Hematopoietic multipotent progenitor cell treated with erythropoietin and hydrocortisone succinate and interleukin-3 and kit ligand, for 15 days (in vitro differentiated cells): ENCODE measurements around the gene GRIA4.

Experiments used
- DNase-seq: peaks from one replicate; pipeline ENCODE4 v3.0.0-alpha.2; 2015; ENCODE audit warnings: low spot score

Gene GRIA4

DNA sequence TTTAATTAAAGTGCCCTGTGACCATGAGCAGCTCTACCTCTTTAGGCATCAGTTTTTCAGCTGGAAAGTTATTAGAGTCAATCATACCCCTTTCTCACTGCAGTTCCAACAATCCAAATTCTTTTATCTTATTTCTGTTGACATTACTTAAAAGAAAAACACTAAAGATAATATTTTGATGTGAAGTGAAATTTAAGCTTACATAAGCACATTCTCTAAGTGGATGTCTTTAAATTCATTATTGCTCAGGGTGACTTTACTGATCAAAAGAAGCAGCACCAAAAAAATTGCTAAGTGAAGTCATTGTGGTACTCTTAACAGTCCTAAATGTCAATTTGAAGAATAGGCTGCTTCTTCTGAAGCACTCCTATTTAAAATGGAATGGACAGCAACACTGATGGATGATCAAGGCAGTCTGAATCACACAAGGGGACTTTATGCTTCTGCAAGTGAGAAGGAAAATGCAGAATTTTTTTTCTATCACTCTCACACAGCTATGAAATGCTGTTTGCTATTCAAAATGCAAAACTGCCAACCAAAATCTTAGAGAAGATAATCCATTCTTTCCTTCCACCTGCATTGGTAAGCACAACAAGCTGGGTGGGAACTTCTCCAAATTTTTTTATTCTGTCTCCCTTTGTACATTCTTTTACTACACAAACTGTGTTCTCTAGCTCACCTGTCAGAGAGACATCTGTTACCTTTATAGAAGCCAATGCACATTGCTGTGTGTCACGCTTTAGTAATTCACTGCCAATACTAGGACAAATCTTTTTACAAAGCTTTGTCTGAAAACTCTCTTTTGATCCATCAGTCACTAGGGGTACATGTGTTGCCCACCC is 179.9 kb downstream of the GRIA4 start:
- no peak for DNase-seq

- DNase-seq: no peak
Measured at GRCh38 chr11:105790840-105791239, 181.0 kb downstream of the GRIA4 start.

- no peak for DNase-seq
Measured at GRCh38 chr11:105793092-105793491, 183.2 kb downstream of the GRIA4 start.

DNA sequence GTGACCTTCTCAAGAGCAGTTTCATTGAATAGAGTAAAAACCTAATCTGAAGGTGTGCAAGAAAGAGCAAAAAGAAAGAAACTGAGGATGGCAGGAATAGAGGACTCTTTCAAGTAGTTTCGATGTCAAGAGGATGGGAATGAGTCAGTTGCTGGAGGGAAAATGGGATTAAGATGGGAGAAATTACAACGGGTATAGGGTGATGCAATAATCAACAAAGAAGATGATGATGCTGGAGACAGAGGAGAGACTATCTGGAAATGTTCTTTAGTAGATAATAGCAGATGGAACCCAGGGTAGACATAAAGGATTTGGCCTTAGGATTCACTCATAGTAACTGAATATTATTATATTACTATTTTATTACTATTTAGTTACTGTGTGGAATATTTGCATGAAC is 189.4 kb downstream of the GRIA4 start:
- DNase-seq: no peak

GRCh38 chr11:105799728-105800462 is 190.0 kb downstream of the GRIA4 start:
- no peak for DNase-seq

- DNase-seq: no peak
Measured at GRCh38 chr11:105802390-105802789, 192.5 kb downstream of the GRIA4 start.

DNA sequence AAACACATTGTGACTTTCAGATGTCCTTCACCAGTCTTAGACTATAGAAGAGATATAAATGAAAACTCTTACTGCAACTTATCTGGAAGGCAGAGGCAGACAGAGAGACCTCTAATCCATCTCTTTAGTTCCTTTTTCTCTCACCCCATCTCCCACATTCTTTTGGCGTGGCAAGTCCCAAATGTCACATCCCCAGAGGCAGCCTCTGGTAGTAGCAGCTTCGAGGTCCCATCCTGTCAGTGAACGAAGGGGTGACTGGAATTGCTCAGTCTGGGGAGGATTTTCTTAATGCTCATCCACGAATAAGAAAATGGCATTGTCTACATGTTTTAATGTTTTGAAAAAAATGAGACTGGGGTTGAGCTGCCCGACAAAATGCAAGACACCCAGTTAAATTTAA is 201.4 kb downstream of the GRIA4 start:
- no peak for DNase-seq

DNA sequence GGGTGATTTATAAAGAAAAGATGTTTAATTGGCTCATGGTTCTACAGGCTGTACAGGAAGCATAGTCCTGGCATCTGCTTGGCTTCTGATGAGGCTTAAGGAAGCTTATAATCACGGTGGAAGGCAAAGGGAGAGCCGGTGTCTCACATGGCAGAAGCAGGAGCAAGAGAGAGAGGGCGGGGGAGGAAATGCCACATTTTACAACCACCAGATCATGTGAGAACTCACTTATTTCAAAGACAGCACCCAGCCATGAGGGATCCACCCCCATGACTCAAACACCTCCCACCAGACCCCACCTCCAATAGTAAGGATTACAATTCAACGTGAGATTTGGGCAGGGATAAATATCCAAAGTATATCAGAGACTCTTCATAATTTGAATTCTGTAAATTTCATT is 211.5 kb downstream of the GRIA4 start:
- no peak for DNase-seq

DNA sequence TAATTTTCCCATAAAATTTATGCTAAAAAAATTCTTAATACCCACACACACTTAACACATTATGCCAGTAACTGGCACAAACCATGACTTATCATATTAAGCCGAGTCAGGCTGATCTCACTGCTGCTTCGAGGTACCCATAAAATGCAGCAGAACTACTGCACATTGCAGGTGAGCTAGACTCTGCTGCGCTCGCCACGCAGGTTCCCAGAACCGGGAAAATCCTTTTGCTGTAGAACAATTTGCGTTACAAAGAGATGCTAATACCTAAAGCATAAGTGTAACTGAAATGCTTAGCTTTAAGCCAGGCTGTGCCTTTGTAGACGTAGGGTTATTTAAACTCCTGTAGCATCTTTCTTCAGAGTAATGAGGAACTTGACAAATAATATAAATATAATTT is 211.9 kb downstream of the GRIA4 start:
- no peak for DNase-seq

- DNase-seq: no peak
Measured at GRCh38 chr11:105823495-105824033, 213.7 kb downstream of the GRIA4 start.

- DNase-seq: no peak
Measured at GRCh38 chr11:105824457-105825013, 214.7 kb downstream of the GRIA4 start.

- DNase-seq: no peak
Measured at GRCh38 chr11:105825141-105825540, 215.3 kb downstream of the GRIA4 start.

GRCh38 chr11:105827906-105828305 is 218.0 kb downstream of the GRIA4 start:
- no peak for DNase-seq

- DNase-seq: no peak
Measured at GRCh38 chr11:105829084-105829483, 219.2 kb downstream of the GRIA4 start.

GRCh38 chr11:105834461-105834860 is 224.6 kb downstream of the GRIA4 start:
- no peak for DNase-seq

GRCh38 chr11:105838668-105839384 is 229.0 kb downstream of the GRIA4 start:
- DNase-seq: no peak

- DNase-seq: no peak
Measured at GRCh38 chr11:105840391-105840790, 230.5 kb downstream of the GRIA4 start.

- no peak for DNase-seq
Measured at GRCh38 chr11:105852403-105852802, 242.5 kb downstream of the GRIA4 start.

GRCh38 chr11:105854269-105854668 is 244.4 kb downstream of the GRIA4 start:
- DNase-seq: no peak

- DNase-seq: no peak
Measured at GRCh38 chr11:105856954-105857353, 247.1 kb downstream of the GRIA4 start.

DNA sequence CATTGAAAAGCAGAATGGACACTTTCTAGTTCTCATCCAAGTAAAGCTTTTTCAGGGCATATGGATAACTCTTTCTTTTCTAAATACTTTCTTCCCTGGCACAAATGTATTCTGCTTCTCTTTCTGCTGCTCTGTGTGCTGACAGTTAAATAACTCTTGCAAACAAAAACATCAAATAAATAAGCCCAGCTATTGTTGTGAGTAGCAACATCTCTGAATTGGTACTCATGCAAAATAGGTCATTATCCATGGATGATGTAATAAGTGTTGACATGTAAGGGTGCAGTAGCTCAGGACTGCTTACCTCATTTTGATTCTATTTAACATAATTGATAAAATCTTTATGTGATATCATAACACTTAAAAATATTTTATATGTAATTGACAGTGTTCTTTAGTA is 247.9 kb downstream of the GRIA4 start:
- DNase-seq: no peak

GRCh38 chr11:105858841-105859240 is 249.0 kb downstream of the GRIA4 start:
- no peak for DNase-seq
